Mesodermal cell (in vitro differentiated cells): Measurements from ENCODE around the gene SLC4A7.
"Not testable (repeated sequence)": the region's sequence is repeated elsewhere in the genome, so short reads cannot be mapped to it uniquely, and the experiment has no call there.

Experiments used
- H3K27ac ChIP-seq: 2 replicates; pipeline ENCODE4 v1.7.0; 2013; ENCODE audit warnings: mild to moderate bottlenecking, low read depth, low read length, moderate library complexity; ENCODE audit not compliant: severe bottlenecking
- H3K36me3 ChIP-seq: 2 replicates; pipeline ENCODE4 v1.7.1; 2013; ENCODE audit warnings: mild to moderate bottlenecking, low read length, moderate library complexity; ENCODE audit not compliant: control insufficient read depth, insufficient read depth
- H3K4me1 ChIP-seq: one replicate; pipeline ENCODE4 v1.7.1; 2013; ENCODE audit warnings: mild to moderate bottlenecking, low read length; ENCODE audit not compliant: insufficient read depth, control insufficient read depth, poor library complexity, severe bottlenecking
- H3K4me3 ChIP-seq: 2 replicates; pipeline ENCODE4 v1.7.0; 2013; ENCODE audit warnings: low read length, control low read depth, mild to moderate bottlenecking; ENCODE audit not compliant: insufficient read depth, poor library complexity, severe bottlenecking; ENCODE audit errors: extremely low read depth
- H3K9me3 ChIP-seq: 2 replicates; pipeline ENCODE4 v1.7.1; 2013; ENCODE audit warnings: mild to moderate bottlenecking, low read length, moderate library complexity; ENCODE audit not compliant: control insufficient read depth
- WGBS, 2 experiments: methylation state at CpG; one replicate each; pipeline ENCODE4 v1.1.5; 2013; ENCODE audit warnings: missing lambda C conversion rate in 2 of 2; ENCODE audit not compliant: insufficient coverage in 2 of 2; 5-methylcytosine and 5-hydroxymethylcytosine counted together

SLC4A7 gene

DNA sequence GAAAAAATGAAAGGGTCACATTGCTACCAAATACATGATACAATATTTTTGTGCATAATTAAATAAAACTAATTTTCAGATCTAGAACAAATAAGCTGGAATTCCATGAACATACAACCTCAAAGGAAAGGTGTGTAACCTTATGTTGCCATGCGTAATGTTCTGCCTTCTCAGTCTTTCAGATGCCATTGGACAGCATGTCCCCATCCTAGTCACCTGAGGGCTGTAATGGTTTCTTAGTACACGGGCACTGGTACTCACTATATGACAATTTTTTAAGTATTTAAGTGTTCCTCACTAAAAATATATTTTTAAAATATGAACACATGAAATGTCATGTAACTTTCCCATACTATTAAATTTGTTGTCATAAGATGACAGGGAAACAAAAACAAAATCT is 139.1 kb downstream of the SLC4A7 start:
- WGBS, 2 experiments, result 100% methylated on average over 1 of the region's 2 CpGs; no CpG with 5 or more reads in 1 of the 2 experiments
- Histone ChIP-seq H3K4me1 (no peaks in the 10 kb centered on the region), H3K9me3 (no peaks in the 10 kb centered on the region), H3K27ac (no peak overlapping the region), H3K4me3 (no peak overlapping the region), H3K36me3 (no peaks in the 10 kb centered on the region)

GRCh38 chr3:27344192-27344591 is 140.0 kb downstream of the SLC4A7 start:
- Histone ChIP-seq H3K27ac (no peak overlapping the region), H3K4me1 (no peaks in the 10 kb centered on the region), H3K36me3 (no peaks in the 10 kb centered on the region), H3K4me3 (no peak overlapping the region), H3K9me3 (no peaks in the 10 kb centered on the region)
- 100% methylated on average over 1 of the region's 3 CpGs; no CpG with 5 or more reads in 1 of the 2 experiments for WGBS, 2 experiments

DNA sequence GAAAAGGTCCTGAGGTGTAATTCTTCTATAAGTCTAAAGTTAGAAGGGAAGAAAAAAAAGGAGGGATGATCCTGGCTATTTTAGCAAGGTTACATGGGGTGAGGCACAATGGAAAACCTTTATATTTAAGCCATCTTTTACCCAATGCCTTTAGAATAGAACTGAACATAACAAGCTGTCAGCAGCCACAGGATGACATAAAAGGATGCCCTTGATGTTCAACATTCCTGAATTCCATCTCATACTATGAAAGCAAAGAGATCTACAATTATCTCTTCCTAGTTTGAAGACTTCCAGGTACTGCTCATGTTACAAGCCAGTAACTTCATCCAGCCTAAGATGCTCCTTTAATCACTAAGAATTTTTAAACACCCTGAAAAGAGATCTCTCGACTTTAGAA is 141.9 kb downstream of the SLC4A7 start:
- WGBS, 2 experiments, result 100% methylated on average over 1 of the region's 1 CpG
- no peaks in the 10 kb centered on the region for H3K36me3 ChIP-seq
- no peak overlapping the region for H3K27ac ChIP-seq
- no peaks in the 10 kb centered on the region for H3K9me3 ChIP-seq
- H3K4me3 ChIP-seq, result no peak overlapping the region
- no peaks in the 10 kb centered on the region for H3K4me1 ChIP-seq

- WGBS, 2 experiments, result no CpG with 5 or more reads among the region's 1 CpG
- H3K36me3 ChIP-seq, result no peaks in the 10 kb centered on the region
- H3K9me3 ChIP-seq, result no peaks in the 10 kb centered on the region
- H3K4me3 ChIP-seq, result no peak overlapping the region
- H3K4me1 ChIP-seq, result no peaks in the 10 kb centered on the region
- no peak overlapping the region for H3K27ac ChIP-seq
These were observed 143.7 kb downstream of the SLC4A7 start for GRCh38 chr3:27340534-27340933.

DNA sequence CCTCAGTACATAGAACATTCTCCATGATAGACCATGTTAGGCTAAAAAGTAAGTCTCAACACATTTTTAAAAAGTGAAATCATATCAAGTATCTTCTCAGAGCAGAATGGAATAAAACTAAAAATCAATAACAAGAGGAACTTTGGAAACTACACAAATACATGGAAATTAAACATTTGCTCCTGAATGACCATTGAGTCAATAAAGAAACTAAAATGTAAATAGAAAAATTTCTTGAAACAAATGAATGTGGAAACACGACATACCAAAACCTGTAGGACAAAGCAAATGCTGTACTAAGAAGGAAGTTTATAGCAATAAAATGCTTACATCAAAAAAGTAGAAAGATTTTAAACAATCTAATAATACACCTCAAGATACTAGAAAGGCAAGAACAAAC is 148.6 kb downstream of the SLC4A7 start:
- Histone ChIP-seq H3K9me3 (no peaks in the 10 kb centered on the region), H3K36me3 (no peaks in the 10 kb centered on the region), H3K4me3 (no peak overlapping the region), H3K4me1 (no peaks in the 10 kb centered on the region), H3K27ac (no peak overlapping the region)
- WGBS, 2 experiments, result no CpG with 5 or more reads among the region's 1 CpG

DNA sequence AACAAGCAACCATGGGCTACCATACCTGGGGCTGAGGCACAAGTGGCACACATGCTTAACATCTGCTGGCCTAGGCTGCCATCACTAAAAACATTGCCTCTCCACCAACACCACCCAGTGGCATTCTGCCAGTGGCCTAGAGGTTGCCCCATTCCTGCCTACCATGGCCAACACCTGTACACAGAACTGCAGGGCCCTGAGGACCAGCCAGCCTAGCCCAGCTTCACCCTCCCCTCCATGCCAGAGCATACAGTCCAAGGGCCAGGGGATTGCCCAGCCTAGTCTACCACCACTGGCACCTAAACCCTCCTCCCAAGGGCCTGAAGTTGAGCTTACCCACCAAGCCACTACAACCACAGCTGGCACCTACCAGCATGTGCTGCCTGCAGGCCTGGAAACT is 150.3 kb downstream of the SLC4A7 start:
- no peak overlapping the region for H3K27ac ChIP-seq
- H3K4me1 ChIP-seq, result no peaks in the 10 kb centered on the region
- H3K36me3 ChIP-seq, result peaks cover 2% of the 10 kb centered on the region
- no peak overlapping the region for H3K4me3 ChIP-seq
- H3K9me3 ChIP-seq, result peaks cover 3% of the 10 kb centered on the region

- whole genome bisulfite sequencing, 2 experiments, result 69 to 100% methylated on average over 2 of the region's 4 CpGs
- not testable (repeated sequence) for H3K36me3 ChIP-seq, H3K27ac ChIP-seq, H3K4me3 ChIP-seq, H3K9me3 ChIP-seq
- H3K4me1 ChIP-seq, result peaks cover 12% of the 10 kb centered on the region
These were observed 155.0 kb downstream of the SLC4A7 start for GRCh38 chr3:27328982-27329762.

GRCh38 chr3:27326629-27327545 is 157.3 kb downstream of the SLC4A7 start:
- peaks cover 7% of the 10 kb centered on the region for H3K9me3 ChIP-seq
- H3K36me3 ChIP-seq, result peaks cover 2% of the 10 kb centered on the region
- no peak overlapping the region for H3K4me3 ChIP-seq
- peaks cover 12% of the 10 kb centered on the region for H3K4me1 ChIP-seq
- WGBS, 2 experiments, result 89 to 95% methylated on average over 5 to 6 of the region's 8 CpGs
- no peak overlapping the region for H3K27ac ChIP-seq

DNA sequence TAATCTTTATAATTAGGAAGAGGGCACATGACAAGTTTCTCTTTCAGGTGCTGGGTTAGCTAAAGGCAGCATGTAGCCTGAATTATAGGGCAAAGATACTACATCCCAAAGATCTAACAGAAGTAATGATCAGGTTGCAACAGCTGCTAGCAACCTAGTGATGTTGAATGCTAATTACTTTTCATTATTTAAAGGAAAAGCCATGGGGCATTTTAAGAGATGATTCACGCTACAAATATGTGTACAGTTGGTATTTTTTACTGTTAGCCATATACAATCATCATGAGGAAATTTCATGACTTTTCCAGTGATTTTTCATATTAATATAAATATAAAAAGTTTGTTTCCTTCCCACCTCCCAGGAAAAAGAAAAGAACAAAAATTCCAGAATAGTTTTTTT is 158.0 kb downstream of the SLC4A7 start:
- no peak overlapping the region for H3K27ac ChIP-seq
- H3K4me1 ChIP-seq, result peaks cover 12% of the 10 kb centered on the region
- H3K36me3 ChIP-seq, result peaks cover 2% of the 10 kb centered on the region
- no peak overlapping the region for H3K4me3 ChIP-seq
- no CpG with 5 or more reads among the region's 1 CpG for WGBS, 2 experiments
- H3K9me3 ChIP-seq, result peaks cover 7% of the 10 kb centered on the region

GRCh38 chr3:27325419-27325818 is 158.8 kb downstream of the SLC4A7 start:
- Histone ChIP-seq H3K9me3 (peaks cover 7% of the 10 kb centered on the region), H3K27ac (no peak overlapping the region), H3K4me3 (no peak overlapping the region), H3K4me1 (peaks cover 12% of the 10 kb centered on the region), H3K36me3 (peaks cover 2% of the 10 kb centered on the region)
- WGBS, 2 experiments, result no CpG with 5 or more reads among the region's 1 CpG

GRCh38 chr3:27324686-27325085 is 159.5 kb downstream of the SLC4A7 start:
- peaks cover 7% of the 10 kb centered on the region for H3K9me3 ChIP-seq
- no peak overlapping the region for H3K27ac ChIP-seq
- no peak overlapping the region for H3K4me3 ChIP-seq
- peaks cover 12% of the 10 kb centered on the region for H3K4me1 ChIP-seq
- H3K36me3 ChIP-seq, result peaks cover 2% of the 10 kb centered on the region
- 85 to 90% methylated on average over 2 of the region's 2 CpGs for WGBS, 2 experiments
